Pancreas (tissue), 10 donors: ENCODE results near the gene CMTM7. TPM values are rescaled to one million over a fixed set of nuclear protein-coding genes. Genes with fewer than 3 reads are reported as not detected.

Source experiments
- ATAC-seq, 4 donors: fragments of 200-7000 bp; cut with Tn5 transposase; one replicate each; pipeline versions ENCODE4 v1.8.0 to v1.9.1; 2020; ENCODE audit warnings: mild to moderate bottlenecking in 4 of 4, moderate library complexity in 4 of 4
- DNase-seq, 6 donors: peaks; one replicate each; pipeline ENCODE4 v3.0.0-alpha.2; 2020
- FAIRE-seq: peaks from 2 replicates; lab custom pipeline; 2012; peaks lifted over from hg19 to GRCh38; lab: Jason Lieb, UNC
- H3K27ac ChIP-seq, 4 donors: fragments of 200-600 bp; sonication (generic); 1 replicate in 3 of 4; 2 replicates in 1 of 4; pipeline versions ENCODE4 v1.5.0 to v1.8.0; 2020
- H3K27me3 ChIP-seq, 4 donors: fragments of 200-600 bp; one replicate each; pipeline ENCODE4 v1.8.0; 2021
- H3K36me3 ChIP-seq, 3 donors: fragments of 200-600 bp; sonication (generic) in 1 of 3; one replicate each; pipeline versions ENCODE4 v1.5.0 to v1.8.0; 2020 to 2021
- H3K4me1 ChIP-seq, 3 donors: fragments of 200-600 bp; one replicate each; pipeline ENCODE4 v1.8.0; 2021
- H3K4me3 ChIP-seq, 4 donors: fragments of 200-600 bp; sonication (generic) in 2 of 4; one replicate each; pipeline versions ENCODE4 v1.5.0 to v1.8.0; 2020 to 2021
- H3K9me3 ChIP-seq, 4 donors: fragments of 200-600 bp; one replicate each; pipeline ENCODE4 v1.8.0; 2021
- WGBS, 2 donors: extraction: QIAGEN DNeasy Blood & Tissue Kit; methylation state at CpG; one replicate each; pipeline ENCODE4 v1.1.7; 2013; 5-methylcytosine and 5-hydroxymethylcytosine counted together
- intact Hi-C, 3 donors: fragments of 100-400 bp; cut with DNase I; formaldehyde crosslinking; loops; one replicate each; pipeline versions ENCODE4 v1.11.1 to v1.14.2; 2022
- polyA plus RNA-seq, 2 donors: library from polyadenylated mRNA; stranded (reverse); fragments of 200-250 nt; gene quantifications; one replicate each; pipeline ENCODE4 v1.2.3, GENCODE V29; 2013
- total RNA-seq, 6 donors: library from RNA; stranded (reverse); fragmentation: NEBNext Ultra II Directional in 4 of 6; extraction: Animal tissue kit (Norgen Biotek cat#: 25700) in 4 of 6; gene quantifications; one replicate each; pipeline versions ENCODE4 v1.2.1 to v1.2.4, GENCODE V29; 2021 to 2023
- TF ChIP-seq, protein P1 (sequence below), 4 donors: fragments of 200-600 bp; sonication (generic) in 3 of 4; IDR thresholded peaks; one replicate each; pipeline versions ENCODE4 v1.5.0 to v1.8.0; 2021; ENCODE audit warnings: antibody characterized with exemption in 4 of 4
- donor health status: healthy with polysubstance abuse.
- donor health status: DM: no; HTN: no; CAD: no; lungs with moderate emphysema.
- donor health status: DM: no; HTN: no; CAD: no.
- donor health status: control.
- donor health status: control.
- donor health status: Bipolar disorder and iron deficiency.
- donor health status: DM: yes; HTN: yes; CAD: no.
- donor health status: DM: no; HTN: no; CAD: no.
- donor health status: DM: no; HTN: no; CAD: no.
- donor health status: DM: yes; HTN: yes; CAD: no.

CMTM7 gene, protein sequence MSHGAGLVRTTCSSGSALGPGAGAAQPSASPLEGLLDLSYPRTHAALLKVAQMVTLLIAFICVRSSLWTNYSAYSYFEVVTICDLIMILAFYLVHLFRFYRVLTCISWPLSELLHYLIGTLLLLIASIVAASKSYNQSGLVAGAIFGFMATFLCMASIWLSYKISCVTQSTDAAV
- total RNA-seq (10 to 100 TPM in 3 of 6 donors, 1 to 10 TPM in 3; 6.1 to 21.4 (median 9.8) TPM), polyA plus RNA-seq (10 to 100 TPM; 18.9 to 23.8 TPM)

DNA sequence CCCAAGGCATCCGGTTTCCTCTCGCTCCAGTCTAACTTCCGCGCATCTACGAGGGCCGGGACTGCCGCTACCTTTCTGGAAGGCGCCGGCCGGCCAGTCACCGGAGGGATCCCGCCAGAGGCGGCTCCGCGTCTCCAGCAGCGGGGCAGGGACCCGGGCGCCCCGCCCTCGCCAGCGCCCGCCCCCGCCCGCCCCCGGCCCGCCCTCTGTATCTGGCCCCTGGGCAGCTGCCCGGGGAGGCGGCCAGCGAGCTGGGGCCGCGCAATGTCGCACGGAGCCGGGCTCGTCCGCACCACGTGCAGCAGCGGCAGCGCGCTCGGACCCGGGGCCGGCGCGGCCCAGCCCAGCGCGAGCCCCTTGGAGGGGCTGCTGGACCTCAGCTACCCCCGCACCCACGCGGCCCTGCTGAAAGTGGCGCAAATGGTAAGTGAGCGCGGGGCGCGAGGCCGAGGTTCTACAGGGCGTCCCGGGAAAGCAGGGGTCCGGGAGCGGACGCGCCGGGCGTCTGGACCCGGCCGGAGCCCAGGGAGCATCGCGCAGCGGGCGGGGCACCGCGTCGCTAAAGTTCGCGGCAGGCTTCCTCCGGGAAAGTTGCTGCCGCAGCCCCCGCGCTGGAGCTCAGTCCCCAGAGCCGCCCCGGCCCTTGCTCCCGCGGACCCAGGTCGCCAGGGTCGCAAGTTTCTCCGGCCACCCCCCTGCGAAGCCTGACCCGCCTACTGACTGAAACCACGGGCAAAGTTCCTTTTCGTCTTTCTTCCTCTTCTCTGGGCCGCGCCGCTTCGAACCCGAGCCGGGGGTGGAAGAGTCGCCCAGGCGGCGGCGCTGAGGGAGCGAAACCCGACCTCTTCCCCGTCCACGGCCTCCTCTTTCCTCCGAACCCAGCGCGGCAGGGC lies at the start of gene CMTM7:
Gene CMTM7 (plus strand): TSS at position 211 of the 893 bp plus-strand sequence. CDS start 54 bp downstream, at position 265.
- H3K4me3 ChIP-seq, result peak within 1 kb of the TSS; percentile 55 to 79 (median 74)
- ATAC-seq, result peak; percentile 91 to 94 (median 92)
- H3K4me1 ChIP-seq, result peaks cover 0 to 4% (median 0%) of the 10 kb centered on the region in 3 donors
- intact Hi-C loops, result no loop called here
- WGBS, 2 donors, result 2 to 4% methylated on average over 94 to 107 of the region's 107 CpGs
- no peak for FAIRE-seq
- H3K27ac ChIP-seq, result peak within 1 kb of the TSS; percentile 39 to 91 (median 70)
- no peaks in the 10 kb centered on the region for H3K36me3 ChIP-seq
- H3K9me3 ChIP-seq, result no peaks in the 10 kb centered on the region
- TF ChIP-seq, protein P1, sequence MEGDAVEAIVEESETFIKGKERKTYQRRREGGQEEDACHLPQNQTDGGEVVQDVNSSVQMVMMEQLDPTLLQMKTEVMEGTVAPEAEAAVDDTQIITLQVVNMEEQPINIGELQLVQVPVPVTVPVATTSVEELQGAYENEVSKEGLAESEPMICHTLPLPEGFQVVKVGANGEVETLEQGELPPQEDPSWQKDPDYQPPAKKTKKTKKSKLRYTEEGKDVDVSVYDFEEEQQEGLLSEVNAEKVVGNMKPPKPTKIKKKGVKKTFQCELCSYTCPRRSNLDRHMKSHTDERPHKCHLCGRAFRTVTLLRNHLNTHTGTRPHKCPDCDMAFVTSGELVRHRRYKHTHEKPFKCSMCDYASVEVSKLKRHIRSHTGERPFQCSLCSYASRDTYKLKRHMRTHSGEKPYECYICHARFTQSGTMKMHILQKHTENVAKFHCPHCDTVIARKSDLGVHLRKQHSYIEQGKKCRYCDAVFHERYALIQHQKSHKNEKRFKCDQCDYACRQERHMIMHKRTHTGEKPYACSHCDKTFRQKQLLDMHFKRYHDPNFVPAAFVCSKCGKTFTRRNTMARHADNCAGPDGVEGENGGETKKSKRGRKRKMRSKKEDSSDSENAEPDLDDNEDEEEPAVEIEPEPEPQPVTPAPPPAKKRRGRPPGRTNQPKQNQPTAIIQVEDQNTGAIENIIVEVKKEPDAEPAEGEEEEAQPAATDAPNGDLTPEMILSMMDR (IDR thresholded peaks at IDR 0.05), result no peak
- H3K27me3 ChIP-seq, result no peaks in the 10 kb centered on the region
- peak; percentile 63 to 87 (median 78) for DNase-seq

DNA sequence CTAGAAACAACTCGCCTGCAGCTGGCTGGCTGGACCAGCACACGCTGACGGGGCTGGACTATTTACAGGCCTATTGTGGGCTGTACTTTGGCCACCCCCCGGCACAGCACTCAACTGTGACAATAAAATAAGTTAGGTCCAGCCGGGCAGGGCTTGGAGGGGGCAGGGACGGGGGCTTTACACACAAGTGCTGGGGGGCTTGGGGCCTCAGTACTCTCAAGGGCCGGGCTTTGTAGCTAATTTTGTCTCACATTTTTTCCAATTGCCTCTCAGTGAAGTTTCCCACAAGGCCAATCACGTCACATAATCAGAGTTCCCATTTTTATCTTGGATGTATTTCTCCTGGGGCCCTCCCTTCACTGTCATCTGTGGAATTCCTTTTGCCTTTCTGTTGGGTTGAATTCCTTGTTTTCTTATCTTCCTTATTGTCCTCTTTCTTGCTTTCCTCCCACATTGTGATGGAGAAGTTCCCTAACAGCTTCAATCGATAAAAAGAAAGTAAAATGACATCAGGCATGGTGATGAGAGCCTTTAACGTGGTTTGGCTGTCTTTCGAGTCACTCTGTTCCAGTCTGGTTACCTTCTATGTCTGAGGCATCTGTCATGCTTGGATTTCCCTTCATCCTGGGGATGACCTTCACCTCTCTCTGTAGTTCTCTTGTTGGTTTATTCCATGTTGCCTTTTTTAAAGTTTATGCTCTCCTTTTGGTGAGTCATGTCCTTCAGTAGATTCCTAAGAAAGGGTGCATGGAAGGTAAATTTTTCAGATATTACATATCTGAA lies 44.1 kb upstream of the CMTM7 start:
- Histone ChIP-seq H3K27me3 (no peaks in the 10 kb centered on the region), H3K9me3 (no peaks in the 10 kb centered on the region), H3K4me3 (no peak overlapping the region), H3K4me1 (peaks cover 0 to 1% (median 0%) of the 10 kb centered on the region in 3 donors), H3K27ac (no peak overlapping the region), H3K36me3 (no peaks in the 10 kb centered on the region)
- TF ChIP-seq, protein P1 (IDR thresholded peaks at IDR 0.05), result no peak
- no peak for DNase-seq
- peak in 1 of 4 donors; percentile 36 for ATAC-seq
- FAIRE-seq, result no peak
- intact Hi-C loops, result loop anchor here in 1 of 3 donors (10.0 kb wide), 1 partner anchor 163 kb away; no protein-coding TSS in a partner anchor
- WGBS, 2 donors, result 72 to 81% methylated on average over 11 of the region's 11 CpGs

DNA sequence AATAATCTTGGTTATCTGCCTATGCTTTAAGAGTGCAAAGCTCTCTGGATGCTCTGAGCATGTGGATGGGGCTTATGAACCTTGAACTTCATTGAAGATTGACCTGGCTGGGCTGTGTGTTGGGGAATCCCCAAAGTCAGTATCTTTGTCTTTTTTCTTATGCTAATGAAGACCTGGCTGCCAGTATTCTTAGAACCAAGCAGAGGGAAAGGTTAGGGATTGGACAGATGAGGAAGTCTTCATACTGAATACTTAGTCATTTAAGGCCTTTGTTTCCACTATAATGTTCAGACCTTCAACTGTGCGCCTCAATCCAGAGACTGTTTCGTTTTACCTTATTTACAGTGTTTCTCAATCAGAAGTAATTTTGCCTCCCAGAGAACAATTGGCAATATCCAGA lies 42.5 kb upstream of the CMTM7 start:
- no peak for FAIRE-seq
- Histone ChIP-seq H3K9me3 (no peaks in the 10 kb centered on the region), H3K36me3 (no peaks in the 10 kb centered on the region), H3K27ac (no peak overlapping the region), H3K4me1 (peaks cover 3% of the 10 kb centered on the region in 3 donors), H3K27me3 (no peaks in the 10 kb centered on the region), H3K4me3 (no peak overlapping the region)
- TF ChIP-seq, protein P1 (IDR thresholded peaks at IDR 0.05), result no peak
- intact Hi-C loops, result loop anchor here in 1 of 3 donors (10.0 kb wide), 1 partner anchor 164 kb away; no protein-coding TSS in a partner anchor
- no peak for ATAC-seq
- DNase-seq, result no peak
- 69 to 95% methylated on average over 2 of the region's 2 CpGs for WGBS, 2 donors

DNA sequence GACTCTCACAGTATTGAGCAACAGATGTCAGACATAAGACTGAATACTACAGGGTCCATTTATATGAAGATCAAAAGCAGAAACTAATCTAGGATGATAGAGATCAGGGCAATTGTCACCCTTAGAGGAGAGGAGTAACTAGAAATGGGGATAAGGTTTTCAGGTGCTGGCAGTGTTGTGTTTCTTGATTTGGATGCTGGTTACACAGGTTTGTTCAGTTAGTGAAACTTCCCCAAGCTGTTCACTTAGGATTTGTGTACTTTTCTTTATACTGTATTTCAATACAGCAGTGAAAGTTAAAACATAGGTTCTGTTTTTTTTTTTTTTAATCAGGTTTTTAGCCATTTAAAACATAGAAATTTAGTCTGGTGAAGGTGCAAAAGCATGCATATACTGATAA lies 39.1 kb upstream of the CMTM7 start:
- ATAC-seq (peak in 1 of 4 donors; percentile 15), FAIRE-seq (no peak), DNase-seq (no peak)
- H3K27me3 ChIP-seq, result no peaks in the 10 kb centered on the region
- H3K4me3 ChIP-seq, result no peak overlapping the region
- H3K27ac ChIP-seq, result no peak overlapping the region
- no peaks in the 10 kb centered on the region for H3K9me3 ChIP-seq
- H3K4me1 ChIP-seq, result peaks cover 3 to 5% (median 5%) of the 10 kb centered on the region in 3 donors
- intact Hi-C loops, result no loop called here
- TF ChIP-seq, protein P1 (IDR thresholded peaks at IDR 0.05), result no peak
- peaks cover 0 to under 1% (median 0%) of the 10 kb centered on the region in 3 donors for H3K36me3 ChIP-seq
